Prostate gland (tissue), 2 donors: ENCODE results near the gene SMIM5. TPM values are rescaled to one million over a fixed set of nuclear protein-coding genes. Genes with fewer than 3 reads are reported as not detected.

ENCODE experiments used
- DNase-seq: peaks from one replicate; pipeline ENCODE4 v3.0.0-alpha.2; 2019; ENCODE audit warnings: low spot score
- H3K27ac ChIP-seq, 2 donors: fragments of 200-600 bp; sonication (generic); 2 replicates each; pipeline ENCODE4 v1.5.1; 2017 to 2019
- H3K27me3 ChIP-seq: fragments of 200-600 bp; sonication (generic); replicated peaks from 2 replicates; pipeline ENCODE4 v1.5.1; 2019; ENCODE audit not compliant: insufficient read depth
- H3K36me3 ChIP-seq, 2 donors: fragments of 200-600 bp; sonication (generic); 1 replicate in 1 of 2; 2 replicates in 1 of 2; pipeline versions ENCODE4 v1.5.1 to v1.8.1; 2017 to 2019
- H3K4me1 ChIP-seq: fragments of 200-600 bp; sonication (generic); replicated peaks from 2 replicates; pipeline ENCODE4 v1.5.1; 2019
- H3K4me3 ChIP-seq, 2 donors: fragments of 200-600 bp; sonication (generic); 2 replicates each; pipeline ENCODE4 v1.5.1; 2017 to 2019
- H3K9me3 ChIP-seq: fragments of 200-600 bp; sonication (generic); 2 replicates; pipeline ENCODE4 v1.5.1; 2017
- CTCF ChIP-seq, 4 experiments: fragments of 200-600 bp in 2 of 4; fragments of 450-650 bp in 2 of 4; sonication (generic) in 2 of 4; IDR thresholded peaks; 1 replicate in 3 of 4; 2 replicates in 1 of 4; pipeline ENCODE4 v1.5.1; 2016 to 2019; ENCODE audit warnings: antibody characterized with exemption in 4 of 4, mild to moderate bottlenecking in 2 of 4, moderate library complexity in 2 of 4
- POLR2A ChIP-seq: fragments of 450-650 bp; IDR thresholded peaks from one replicate; pipeline ENCODE4 v1.6.1; 2016; ENCODE audit warnings: antibody characterized with exemption, mild to moderate bottlenecking
- POLR2AphosphoS5 ChIP-seq: sonication (generic); formaldehyde crosslinking; IDR thresholded peaks from one replicate; pipeline ENCODE4 v1.6.1; 2017; ENCODE audit warnings: antibody characterized with exemption
- WGBS: methylation state at CpG from one replicate; pipeline ENCODE4 v1.1.5; 2018; 5-methylcytosine and 5-hydroxymethylcytosine counted together
- intact Hi-C: fragments of 100-400 bp; cut with DNase I; formaldehyde crosslinking; loops from one replicate; pipeline ENCODE4 v1.14.2; 2022
- total RNA-seq, 2 donors: library from RNA; depleted of rRNA; stranded (reverse); fragments of >200 nt; gene quantifications; one replicate each; pipeline ENCODE4 v1.1.0, GENCODE V29; 2016

SMIM5 gene
- total RNA-seq, 2 donors from 2014 or later, result 0.27 to 4.1 TPM

DNA sequence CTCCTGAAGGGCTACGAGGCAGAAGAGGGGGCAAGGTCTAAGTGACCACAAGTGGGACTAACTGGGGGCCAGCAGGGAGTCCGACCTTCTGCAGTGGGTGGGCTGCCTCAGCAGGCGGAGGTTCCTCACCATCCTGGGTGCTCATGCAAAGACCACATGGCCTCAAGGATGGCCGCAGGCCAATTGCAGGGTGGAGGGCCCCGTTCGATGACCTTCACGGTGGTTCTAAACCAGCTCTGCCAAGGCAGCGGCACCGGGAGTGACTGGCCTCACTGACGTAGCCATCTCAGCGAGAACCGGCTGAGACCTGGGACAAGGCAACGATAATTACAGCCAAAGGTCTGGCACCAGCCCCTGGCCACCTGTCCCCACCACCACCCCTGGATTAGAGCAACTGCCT is 5.7 kb downstream of the SMIM5 start:
- no peaks in the 10 kb centered on the region for H3K27me3 ChIP-seq
- 96% methylated on average over 12 of the region's 13 CpGs for WGBS
- TF ChIP-seq CTCF (IDR thresholded peaks at IDR 0.05) (no peak), POLR2AphosphoS5 (no peak), POLR2A (no peak)
- no peaks in the 10 kb centered on the region for H3K9me3 ChIP-seq
- no peaks in the 10 kb centered on the region for H3K36me3 ChIP-seq
- no peak overlapping the region for H3K27ac ChIP-seq
- DNase-seq, result no peak
- intact Hi-C loops, result no loop called here
- H3K4me1 ChIP-seq, result peaks cover 27% of the 10 kb centered on the region
- no peak overlapping the region for H3K4me3 ChIP-seq

DNA sequence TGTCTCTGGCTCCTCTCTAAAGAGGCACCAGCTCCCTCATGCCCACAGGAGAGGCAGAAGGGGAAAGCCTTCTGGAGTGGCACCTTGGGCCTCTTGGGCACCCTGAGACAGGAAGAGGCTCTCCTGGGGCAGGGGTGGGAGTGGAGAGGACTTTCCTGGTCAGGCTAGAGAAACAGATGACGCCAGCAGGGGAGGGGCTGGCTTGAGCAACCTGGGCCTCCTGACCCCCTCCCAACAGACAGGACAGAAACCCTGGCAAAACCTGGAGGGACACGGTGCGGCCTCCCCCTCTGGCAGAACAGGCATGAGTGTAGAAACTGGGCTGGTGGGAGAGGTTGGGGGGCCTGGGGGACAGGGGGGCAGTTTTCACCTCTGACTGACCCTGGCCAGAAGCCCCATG is 6.1 kb downstream of the SMIM5 start:
- H3K27ac ChIP-seq, result peak overlapping the region in 1 of 2 donors; percentile 49
- peaks cover 23% of the 10 kb centered on the region for H3K4me1 ChIP-seq
- no peak for TF ChIP-seq CTCF (IDR thresholded peaks at IDR 0.05)
- no peak for TF ChIP-seq POLR2AphosphoS5
- TF ChIP-seq POLR2A, result no peak
- no peaks in the 10 kb centered on the region for H3K27me3 ChIP-seq
- intact Hi-C loops, result no loop called here
- no peaks in the 10 kb centered on the region for H3K9me3 ChIP-seq
- H3K36me3 ChIP-seq, result no peaks in the 10 kb centered on the region
- no peak for DNase-seq
- WGBS, result 92% methylated on average over 3 of the region's 3 CpGs
- no peak overlapping the region for H3K4me3 ChIP-seq

GRCh38 chr17:75639771-75640555 is 6.7 kb downstream of the SMIM5 start:
- H3K27me3 ChIP-seq, result no peaks in the 10 kb centered on the region
- H3K36me3 ChIP-seq, result no peaks in the 10 kb centered on the region
- intact Hi-C loops, result no loop called here
- peak; percentile 74 for DNase-seq
- 51% methylated on average over 28 of the region's 30 CpGs for WGBS
- H3K27ac ChIP-seq, result peak overlapping the region in 1 of 2 donors; percentile 49
- H3K9me3 ChIP-seq, result no peaks in the 10 kb centered on the region
- peak; percentile 70 for TF ChIP-seq POLR2AphosphoS5
- peak in 3 of 4 experiments; percentile 24 to 76 (median 62) for TF ChIP-seq CTCF (IDR thresholded peaks at IDR 0.05)
- peak; percentile 54 for TF ChIP-seq POLR2A
- peaks cover 20% of the 10 kb centered on the region for H3K4me1 ChIP-seq
- H3K4me3 ChIP-seq, result no peak overlapping the region

DNA sequence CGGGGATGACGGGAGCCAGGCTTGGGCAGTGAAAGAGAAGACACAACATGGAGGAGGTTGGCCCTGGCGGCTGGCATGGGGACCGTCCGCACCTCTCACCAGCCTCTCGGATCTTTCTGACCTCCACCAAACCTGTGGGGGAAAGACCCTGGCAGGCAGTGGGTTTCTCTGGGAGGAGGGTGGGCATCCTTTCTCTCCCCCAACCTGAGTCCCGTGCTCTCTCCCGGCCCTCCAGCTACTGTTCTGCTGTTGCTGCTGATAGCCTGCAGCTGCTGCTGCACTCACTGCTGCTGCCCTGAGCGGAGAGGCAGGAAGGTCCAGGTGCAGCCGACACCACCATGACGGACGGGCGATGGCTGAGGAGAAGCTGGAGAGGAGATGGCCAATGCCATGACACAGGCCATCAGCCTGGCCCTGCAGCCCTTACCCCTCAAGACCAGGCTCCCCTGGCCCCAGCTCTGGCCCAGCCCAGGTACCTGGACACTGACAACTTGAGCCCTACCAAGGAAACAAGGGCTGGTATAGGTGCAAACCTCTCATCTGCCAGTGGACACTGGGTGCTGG is 7.4 kb downstream of the SMIM5 start:
- Histone ChIP-seq H3K36me3 (no peaks in the 10 kb centered on the region), H3K9me3 (no peaks in the 10 kb centered on the region), H3K4me3 (no peak overlapping the region), H3K27ac (peak overlapping the region in 1 of 2 donors; percentile 49), H3K4me1 (peaks cover 20% of the 10 kb centered on the region), H3K27me3 (no peaks in the 10 kb centered on the region)
- intact Hi-C loops, result no loop called here
- DNase-seq, result no peak
- TF ChIP-seq CTCF (IDR thresholded peaks at IDR 0.05), result no peak
- no peak for TF ChIP-seq POLR2AphosphoS5
- TF ChIP-seq POLR2A, result no peak
- WGBS, result 89% methylated on average over 13 of the region's 13 CpGs

DNA sequence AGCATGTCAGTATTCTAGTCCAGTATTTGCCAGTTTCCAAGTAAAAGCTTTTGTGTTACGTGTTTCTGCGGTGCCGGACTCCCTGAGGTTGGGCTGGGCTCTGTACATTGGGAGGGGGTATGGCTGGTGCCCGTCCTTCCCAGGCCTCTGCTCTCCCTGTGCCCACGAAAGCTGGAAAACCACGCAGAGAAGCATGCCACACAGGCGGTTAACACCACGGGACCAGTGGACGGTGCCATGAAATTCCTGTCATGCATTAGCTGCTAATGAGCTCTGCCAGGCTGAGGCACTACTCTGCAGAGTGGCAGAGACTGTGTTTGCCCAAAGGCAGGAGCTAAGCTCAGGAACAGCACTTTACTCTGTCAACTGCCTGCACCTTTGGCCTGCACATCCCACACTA is 8.1 kb downstream of the SMIM5 start:
- peaks cover 20% of the 10 kb centered on the region for H3K4me1 ChIP-seq
- H3K9me3 ChIP-seq, result no peaks in the 10 kb centered on the region
- DNase-seq, result no peak
- peak overlapping the region in 1 of 2 donors; percentile 58 for H3K27ac ChIP-seq
- WGBS, result 76% methylated on average over 9 of the region's 9 CpGs
- no peaks in the 10 kb centered on the region for H3K36me3 ChIP-seq
- no peaks in the 10 kb centered on the region for H3K27me3 ChIP-seq
- H3K4me3 ChIP-seq, result no peak overlapping the region
- intact Hi-C loops, result no loop called here
- TF ChIP-seq POLR2AphosphoS5 (no peak), POLR2A (no peak), CTCF (IDR thresholded peaks at IDR 0.05) (no peak)
